K562 (cell line): Measurements from ENCODE around the gene NKX2-2. TPM values are rescaled to one million over a fixed set of nuclear protein-coding genes. Genes with fewer than 3 reads are reported as not detected.

Experiments
- ATAC-seq: fragments of 200-7000 bp; cut with Tn5 transposase; 3 replicates; pipeline ENCODE4 v1.9.1; 2020; ENCODE audit warnings: moderate library complexity
- BruUV-seq: library from RNA; stranded (reverse); fragments of 400-500 nt; replicated peaks from 2 replicates; lab custom pipeline; 2021; lab: Mats Ljungman, UMichigan
- CTCF ChIA-PET: fragments of 300-600 bp; formaldehyde crosslinking; extraction: SDS; loops from one replicate; lab custom pipeline; 2021; ENCODE audit warnings: low intra/inter-chr PET ratio; lab: Yijun Ruan, JAX
- POLR2A ChIA-PET: fragments of 300-600, 350-650 bp; sonication (Branson Sonifier 250); formaldehyde crosslinking; extraction: SDS; loops from one replicate; lab custom pipeline; 2021; ENCODE audit warnings: antibody characterized with exemption, inconsistent platforms; lab: Yijun Ruan, JAX
- DNase-seq, 4 experiments: peaks; one replicate each; pipeline versions ENCODE4 v3.0.0 to v3.0.0-alpha.2; 2011 to 2018; ENCODE audit warnings: low spot score in 3 of 4, mixed read lengths in 3 of 4; ENCODE audit errors: extremely low read depth in 1 of 4
- FAIRE-seq: peaks from 2 replicates; lab custom pipeline; 2011; peaks lifted over from hg19 to GRCh38; lab: Jason Lieb, UNC
- H2AFZ ChIP-seq: 2 replicates; pipeline ENCODE4 v1.6.0; 2011; ENCODE audit warnings: low read depth, low read length, control low read depth, inconsistent platforms
- H3K27ac ChIP-seq: fragments of 200-600 bp; 3 replicates; pipeline ENCODE4 v1.8.0; 2011; ENCODE audit warnings: low read depth, mild to moderate bottlenecking, control low read depth, inconsistent platforms, low read length, moderate library complexity, mixed read lengths; ENCODE audit errors: extremely low read depth
- H3K27me3 ChIP-seq, 2 experiments: fragments of 300-600 bp in 1 of 2; 2 replicates in 1 of 2; 3 replicates in 1 of 2; pipeline versions ENCODE4 v1.6.0 to v1.8.0; 2011; ENCODE audit warnings: inconsistent platforms in 2 of 2, low read length in 2 of 2, mild to moderate bottlenecking in 1 of 2, mixed read lengths in 1 of 2, moderate library complexity in 1 of 2; ENCODE audit not compliant: control insufficient read depth in 2 of 2, insufficient read depth in 2 of 2
- H3K36me3 ChIP-seq: fragments of 300-600 bp; 3 replicates; pipeline ENCODE4 v1.8.0; 2011; ENCODE audit warnings: mild to moderate bottlenecking, low read length, inconsistent platforms; ENCODE audit not compliant: control insufficient read depth, insufficient read depth
- H3K4me1 ChIP-seq, 2 experiments: fragments of 200-600 bp in 1 of 2; replicated peaks in 1 of 2; 2 replicates in 1 of 2; 3 replicates in 1 of 2; pipeline versions ENCODE4 v1.5.1 to v1.8.0; 2011; ENCODE audit warnings: inconsistent platforms in 2 of 2, low read length in 2 of 2, mild to moderate bottlenecking in 1 of 2, mixed read lengths in 1 of 2, moderate library complexity in 1 of 2; ENCODE audit not compliant: control insufficient read depth in 2 of 2, insufficient read depth in 2 of 2
- H3K4me2 ChIP-seq: 2 replicates; pipeline ENCODE4 v1.6.1; 2011; ENCODE audit warnings: low read length, control low read depth, inconsistent platforms, mixed read lengths; ENCODE audit not compliant: insufficient read depth
- H3K4me3 ChIP-seq: fragments of 200-600 bp; sonication (generic), shearing (Covaris generic); 2 replicates; pipeline ENCODE4 v1.5.1; 2016; ENCODE audit warnings: control low read depth, inconsistent platforms
- H3K79me2 ChIP-seq: fragments of 200-600 bp; 3 replicates; pipeline ENCODE4 v1.8.0; 2011; ENCODE audit warnings: low read length, inconsistent platforms; ENCODE audit not compliant: control insufficient read depth, insufficient read depth
- H3K9ac ChIP-seq, 2 experiments: 2 replicates each; pipeline versions ENCODE4 v1.6.0 to v1.6.1; 2011; ENCODE audit warnings: low read depth in 2 of 2, low read length in 2 of 2, control low read depth in 1 of 2, inconsistent platforms in 1 of 2, mild to moderate bottlenecking in 1 of 2, mixed read lengths in 1 of 2; ENCODE audit not compliant: insufficient read depth in 1 of 2
- H3K9me1 ChIP-seq: one replicate; pipeline ENCODE4 v1.6.0; 2011; ENCODE audit warnings: inconsistent platforms, mild to moderate bottlenecking, low read length, moderate library complexity; ENCODE audit not compliant: control insufficient read depth, insufficient read depth
- H3K9me3 ChIP-seq: replicated peaks from 2 replicates; pipeline ENCODE4 v1.5.1; 2011; ENCODE audit warnings: low read depth, low read length, inconsistent platforms; ENCODE audit not compliant: control insufficient read depth, insufficient read depth
- H4K20me1 ChIP-seq: replicated peaks from 2 replicates; pipeline ENCODE4 v1.6.1; 2011; ENCODE audit warnings: low read length, inconsistent platforms, mixed read lengths; ENCODE audit not compliant: control insufficient read depth, insufficient read depth
- CEBPB ChIP-seq: fragments of 450-650 bp; IDR thresholded peaks from 2 replicates; pipeline ENCODE4 v1.6.1; 2016; ENCODE audit warnings: missing genetic modification characterization, missing compliant biosample characterization
- CREM ChIP-seq: IDR thresholded peaks from 2 replicates; pipeline ENCODE4 v1.6.1; 2014; ENCODE audit warnings: antibody characterized with exemption, low read depth
- HNRNPLL ChIP-seq: fragments of 200-400 bp; formaldehyde crosslinking; IDR thresholded peaks from 2 replicates; pipeline ENCODE4 v1.6.1; 2017; ENCODE audit warnings: low read length, low read depth, mild to moderate bottlenecking; ENCODE audit not compliant: poor library complexity, severe bottlenecking
- PTTG1 ChIP-seq: fragments of 450-650 bp; IDR thresholded peaks from 2 replicates; pipeline ENCODE4 v1.6.1; 2016; ENCODE audit warnings: low read depth, mild to moderate bottlenecking, missing genetic modification characterization, missing compliant biosample characterization
- SMARCC2 ChIP-seq: fragments of 450-650 bp; IDR thresholded peaks from 2 replicates; pipeline ENCODE4 v1.6.1; 2017; ENCODE audit warnings: antibody characterized with exemption, moderate library complexity, mild to moderate bottlenecking, low read depth
- ZNF589 ChIP-seq: fragments of 200-800 bp; sonication (Bioruptor generic); IDR thresholded peaks from 2 replicates; pipeline ENCODE4 v1.6.1; 2016; ENCODE audit warnings: low read depth, missing genetic modification characterization, missing compliant biosample characterization
- WGBS: fragments of 100-300 bp; shearing (Covaris generic); methylation state at CpG from one replicate; pipeline ENCODE4 v1.1.6; 2016; ENCODE audit warnings: low coverage, mixed read lengths; ENCODE audit not compliant: insufficient coverage; ENCODE audit errors: missing lambda C conversion rate; 5-methylcytosine and 5-hydroxymethylcytosine counted together
- in situ Hi-C: fragments of 300-500 bp; cut with MboI; formaldehyde crosslinking; loops from 4 replicates; pipeline ENCODE4 v1.15.0; 2018; ENCODE audit warnings: inconsistent platforms, mixed read lengths
- intact Hi-C: fragments of 100-400 bp; cut with micrococcal nuclease; formaldehyde crosslinking; loops from 2 replicates; pipeline ENCODE4 v1.14.2; 2022
- polyA plus RNA-seq, 8 experiments: library from polyadenylated mRNA; depleted of rRNA in 4 of 8; stranded (reverse) in 5 of 8; unstranded in 3 of 8; fragments of >200 nt; fragmentation: Nextera tagmentation in 2 of 8; fragmentation: Illumina TruSeq in 1 of 8; extraction: Ambion mirVana in 2 of 8; extraction: Trizol in 1 of 8; gene quantifications; 2 replicates each; pipeline versions ENCODE4 v1.2.1 to v1.2.3, GENCODE V29; 2011 to 2014; ENCODE audit warnings: inconsistent platforms in 1 of 8, missing spikeins in 1 of 8
- total RNA-seq, 7 experiments: library from RNA; depleted of rRNA in 6 of 7; stranded (reverse); fragments of >200 nt in 6 of 7; fragmentation: Illumina TruSeq in 2 of 7; extraction: Trizol in 2 of 7; gene quantifications; 2 replicates each; pipeline versions ENCODE4 v1.2.1 to v1.2.3, GENCODE V29; 2011 to 2021; ENCODE audit warnings: low replicate concordance in 1 of 7
- TF ChIP-seq, protein P1 (sequence below), 2 experiments: fragments of 200-800 bp in 1 of 2; sonication (Bioruptor generic) in 1 of 2; sonication (generic) in 1 of 2; formaldehyde crosslinking in 1 of 2; IDR thresholded peaks in 1 of 2; conservative IDR thresholded peaks in 1 of 2; 2 replicates each; pipeline versions ENCODE4 v1.5.0 to v1.6.1; 2016 to 2020; ENCODE audit warnings: missing compliant biosample characterization in 1 of 2, missing genetic modification characterization in 1 of 2, missing genetic modification reagents in 1 of 2

Gene NKX2-2
- total and polyA plus RNA-seq, 9 of the 15 experiments (the other 6 are each of a cell fraction or from before 2014, with no cell fraction given) = 0.04 TPM; not detected in 8

DNA sequence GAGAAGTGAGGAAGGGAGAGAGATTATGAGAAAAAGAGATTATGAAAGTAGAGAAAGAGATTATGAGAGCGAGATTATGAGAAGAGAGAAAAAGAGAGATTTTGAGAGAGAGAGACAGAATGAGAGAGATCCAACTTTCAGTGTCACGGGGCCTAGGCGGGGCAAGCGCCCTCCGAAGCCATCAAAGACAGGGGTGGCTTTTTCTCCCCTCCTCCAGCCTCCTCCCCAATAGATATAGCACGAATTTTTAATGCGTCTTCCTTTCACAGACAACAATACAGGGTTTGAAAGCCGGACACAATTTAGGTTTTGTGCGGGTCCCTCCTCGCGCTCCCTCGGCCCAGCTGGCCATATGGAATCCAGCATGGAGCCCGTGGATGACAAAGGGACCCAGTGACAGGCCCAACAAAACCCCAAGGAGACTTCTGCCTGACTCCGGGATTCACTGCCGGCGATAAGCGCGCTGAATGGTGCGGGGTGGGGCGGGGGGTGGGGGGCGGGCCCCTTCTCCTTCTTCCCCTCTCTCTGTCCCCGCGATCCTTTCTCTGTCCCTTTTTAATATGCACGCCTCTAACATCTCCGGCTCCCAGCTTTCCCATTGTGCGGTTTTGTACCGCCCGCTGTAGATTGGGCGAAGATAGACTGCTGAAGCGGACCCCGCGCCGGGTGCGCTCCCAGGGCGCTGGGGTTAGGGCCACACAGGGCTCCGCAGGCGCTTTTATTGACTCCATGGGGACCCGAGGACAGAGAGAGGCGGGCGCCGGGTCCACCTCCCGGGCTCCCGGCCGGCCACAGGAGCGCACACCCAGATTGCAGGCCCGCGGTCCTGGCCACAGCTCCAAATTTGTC lies 5.4 kb downstream of the NKX2-2 start:
- no peak for DNase-seq
- no peaks in the 10 kb centered on the region for H3K9me1 ChIP-seq
- no peak overlapping the region for H3K9ac ChIP-seq
- H3K4me3 ChIP-seq = no peak overlapping the region
- TF ChIP-seq CREM (no peak), CEBPB (tag) (no peak), HNRNPLL (no peak), SMARCC2 (no peak), ZNF589 (CRISPR knock-in tag) (no peak), PTTG1 (tag) (no peak)
- TF ChIP-seq, protein P1, sequence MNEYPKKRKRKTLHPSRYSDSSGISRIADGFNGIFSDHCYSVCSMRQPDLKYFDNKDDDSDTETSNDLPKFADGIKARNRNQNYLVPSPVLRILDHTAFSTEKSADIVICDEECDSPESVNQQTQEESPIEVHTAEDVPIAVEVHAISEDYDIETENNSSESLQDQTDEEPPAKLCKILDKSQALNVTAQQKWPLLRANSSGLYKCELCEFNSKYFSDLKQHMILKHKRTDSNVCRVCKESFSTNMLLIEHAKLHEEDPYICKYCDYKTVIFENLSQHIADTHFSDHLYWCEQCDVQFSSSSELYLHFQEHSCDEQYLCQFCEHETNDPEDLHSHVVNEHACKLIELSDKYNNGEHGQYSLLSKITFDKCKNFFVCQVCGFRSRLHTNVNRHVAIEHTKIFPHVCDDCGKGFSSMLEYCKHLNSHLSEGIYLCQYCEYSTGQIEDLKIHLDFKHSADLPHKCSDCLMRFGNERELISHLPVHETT (CRISPR knock-in tag; conservative IDR thresholded peaks at IDR 0.05 in 1 of 2, IDR thresholded peaks at IDR 0.05 in 1 of 2) = no peak
- TF ChIP-seq, all 486 proteins: peak for 0
- 28% methylated on average over 15 of the region's 47 CpGs for WGBS
- H3K36me3 ChIP-seq = no peaks in the 10 kb centered on the region
- ChIA-PET POLR2A (interaction anchor here (0.6 to 0.9 kb wide), 3 partner anchors 9 to 1412 kb away, joined by 3 read pairs; no protein-coding TSS in a partner anchor), CTCF (no interaction called here)
- ATAC-seq (no peak), FAIRE-seq (no peak)
- H3K4me2 ChIP-seq = no peak overlapping the region
- in situ Hi-C loops = loop anchor here (10.0 kb wide), 3 partner anchors 454 to 674 kb away; no protein-coding TSS in a partner anchor
- no peaks in the 10 kb centered on the region for H3K79me2 ChIP-seq
- peaks cover 0 to 22% of the 10 kb centered on the region in 2 experiments; a peak in 2 of 5 replicates for H3K4me1 ChIP-seq
- no TSS peak for BruUV-seq
- intact Hi-C loops = loop anchor here (5.0 to 10.0 kb wide), 2 partner anchors 461 to 674 kb away; no protein-coding TSS in a partner anchor
- H2AFZ ChIP-seq = no peak overlapping the region
- H4K20me1 ChIP-seq = peaks cover 6% of the 10 kb centered on the region; the same call in 1 of the 2 replicates
- H3K27me3 ChIP-seq = peaks cover 6 to 34% of the 10 kb centered on the region in 2 experiments; a peak in 4 of 5 replicates
- H3K9me3 ChIP-seq = no peaks in the 10 kb centered on the region
- H3K27ac ChIP-seq = no peak overlapping the region
